Cardiac muscle cell (in vitro differentiated cells and primary cell): Measurements from ENCODE around the gene PTPRD. TPM values are rescaled to one million over a fixed set of nuclear protein-coding genes. Genes with fewer than 3 reads are reported as not detected.
A peak's percentile ranks its signal among the peaks of the same experiment; 100 is the strongest.

Experiments used
- DNase-seq, 2 donors: peaks; one replicate each; pipeline versions ENCODE4 v3.0.0 to v3.0.0-alpha.2; 2010 to 2017; ENCODE audit warnings: low read depth in 1 of 2, low spot score in 1 of 2
- H3K27ac ChIP-seq: fragments of 200-600 bp; sonication (generic); 2 replicates; pipeline ENCODE4 v1.5.1; 2016
- H3K27me3 ChIP-seq: fragments of 200-600 bp; sonication (generic); 2 replicates; pipeline ENCODE4 v1.6.0; 2016; ENCODE audit warnings: control low read depth
- H3K36me3 ChIP-seq: fragments of 200-600 bp; sonication (generic); 2 replicates; pipeline ENCODE4 v1.5.1; 2016; ENCODE audit warnings: control low read depth
- H3K4me1 ChIP-seq: fragments of 200-600 bp; sonication (generic); 2 replicates; pipeline ENCODE4 v1.8.1; 2017; ENCODE audit warnings: low read depth, mild to moderate bottlenecking, mixed run types
- H3K4me3 ChIP-seq: fragments of 200-600 bp; sonication (generic); 2 replicates; pipeline ENCODE4 v1.5.1; 2016; ENCODE audit warnings: mild to moderate bottlenecking
- H3K9me3 ChIP-seq: fragments of 200-600 bp; sonication (generic); 2 replicates; pipeline ENCODE4 v1.5.1; 2017; ENCODE audit warnings: low read depth, mild to moderate bottlenecking, control low read depth
- CTCF ChIP-seq: IDR thresholded peaks from 2 replicates; pipeline ENCODE4 v1.5.1; 2012; ENCODE audit warnings: low read depth, mild to moderate bottlenecking, low read length
- polyA plus RNA-seq: library from polyadenylated mRNA; unstranded; fragments of >200 nt; fragmentation: Nextera tagmentation; extraction: Ambion mirVana; gene quantifications from 2 replicates; pipeline ENCODE4 v1.2.1, GENCODE V29; 2016
- total RNA-seq: library from RNA; depleted of rRNA; stranded (reverse); fragments of >200 nt; gene quantifications from 2 replicates; pipeline ENCODE4 v1.2.3, GENCODE V29; 2016

The PTPRD gene
- total and polyA plus RNA-seq, 2 experiments from 2014 or later: 37.0 to 287 TPM

DNA sequence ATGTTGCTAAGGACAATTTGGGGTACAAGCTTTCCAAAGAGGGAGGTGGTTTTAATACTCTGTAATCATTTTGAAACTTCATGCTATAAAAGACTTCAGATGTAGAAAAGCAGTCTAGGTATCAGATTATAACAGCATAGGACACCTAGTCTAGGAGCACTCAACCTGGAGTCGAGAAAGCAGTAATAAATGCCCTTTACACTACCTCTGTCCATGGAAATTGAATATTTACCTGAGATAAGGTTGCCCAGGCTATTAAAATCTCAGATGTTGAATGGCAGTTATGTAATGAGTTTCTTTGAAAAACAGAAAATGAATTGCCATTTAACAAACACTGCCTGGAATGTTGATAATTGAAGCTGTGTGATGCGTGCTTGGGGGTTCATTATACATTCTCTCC lies 2251.4 kb downstream of the PTPRD start:
- Histone ChIP-seq H3K4me1 (no peaks in the 10 kb centered on the region), H3K9me3 (no peaks in the 10 kb centered on the region), H3K4me3 (no peak overlapping the region), H3K36me3 (no peaks in the 10 kb centered on the region), H3K27me3 (no peaks in the 10 kb centered on the region), H3K27ac (no peak overlapping the region)
- TF ChIP-seq CTCF: no peak
- DNase-seq: no peak

DNA sequence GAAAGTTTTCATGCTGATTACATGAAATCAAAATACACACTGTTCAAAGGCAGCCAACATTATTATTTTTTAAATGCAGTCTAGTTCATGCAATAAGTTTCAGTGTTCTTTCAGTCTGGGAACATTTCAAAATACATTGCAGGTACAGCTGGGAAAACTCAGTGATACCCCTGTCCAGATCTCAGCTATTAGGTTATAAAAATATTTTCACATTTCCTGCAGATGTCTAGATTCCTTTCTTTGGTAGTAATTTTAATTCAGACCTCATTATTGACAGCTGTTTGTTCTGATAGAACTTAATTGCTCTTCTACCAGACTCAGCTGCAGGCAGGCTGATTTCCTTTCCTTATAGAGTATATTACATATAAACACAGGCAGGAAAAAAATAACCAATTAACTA lies 2256.4 kb downstream of the PTPRD start:
- no peak for DNase-seq
- no peaks in the 10 kb centered on the region for H3K27me3 ChIP-seq
- no peak overlapping the region for H3K4me3 ChIP-seq
- H3K36me3 ChIP-seq: no peaks in the 10 kb centered on the region
- H3K9me3 ChIP-seq: no peaks in the 10 kb centered on the region
- no peaks in the 10 kb centered on the region for H3K4me1 ChIP-seq
- no peak for TF ChIP-seq CTCF
- no peak overlapping the region for H3K27ac ChIP-seq

- Histone ChIP-seq H3K27ac (no peak overlapping the region), H3K36me3 (no peaks in the 10 kb centered on the region), H3K4me1 (peaks cover 22% of the 10 kb centered on the region), H3K27me3 (no peaks in the 10 kb centered on the region), H3K4me3 (no peak overlapping the region), H3K9me3 (no peaks in the 10 kb centered on the region)
- DNase-seq: no peak
- no peak for TF ChIP-seq CTCF
These were observed 2261.4 kb downstream of the PTPRD start for GRCh38 chr9:8351436-8351835.

- Histone ChIP-seq H3K4me3 (no peak overlapping the region), H3K9me3 (no peaks in the 10 kb centered on the region), H3K4me1 (peaks cover 22% of the 10 kb centered on the region), H3K27ac (no peak overlapping the region), H3K27me3 (no peaks in the 10 kb centered on the region), H3K36me3 (no peaks in the 10 kb centered on the region)
- TF ChIP-seq CTCF: no peak
- DNase-seq: no peak
These were observed 2262.9 kb downstream of the PTPRD start for GRCh38 chr9:8349901-8350300.

DNA sequence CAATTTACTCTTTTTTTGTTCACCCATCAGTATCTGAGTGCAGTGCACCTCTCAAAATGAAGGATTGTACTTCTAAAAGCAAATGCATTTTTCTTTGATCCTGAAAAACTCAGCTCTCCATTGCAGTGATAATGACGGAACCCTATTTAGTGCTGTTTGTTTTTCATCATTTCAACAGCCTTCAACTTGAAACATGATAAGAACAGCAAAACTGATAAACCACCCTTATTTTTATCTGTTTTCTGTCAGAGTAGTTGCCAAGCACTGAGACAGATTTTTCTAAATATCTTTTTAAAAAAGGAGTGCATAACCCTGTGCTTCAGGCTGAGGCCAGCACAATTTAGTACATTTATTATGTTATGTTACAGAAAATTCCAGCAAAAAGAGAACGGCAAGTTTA lies 2263.4 kb downstream of the PTPRD start:
- H3K27me3 ChIP-seq: no peaks in the 10 kb centered on the region
- H3K36me3 ChIP-seq: no peaks in the 10 kb centered on the region
- no peaks in the 10 kb centered on the region for H3K9me3 ChIP-seq
- no peak overlapping the region for H3K4me3 ChIP-seq
- H3K27ac ChIP-seq: peak overlapping the region; percentile 2
- DNase-seq: peak in 1 of 2 donors; percentile 41
- peaks cover 22% of the 10 kb centered on the region for H3K4me1 ChIP-seq
- no peak for TF ChIP-seq CTCF

- H3K9me3 ChIP-seq: no peaks in the 10 kb centered on the region
- DNase-seq: no peak
- no peak for TF ChIP-seq CTCF
- H3K27ac ChIP-seq: no peak overlapping the region
- H3K4me1 ChIP-seq: peaks cover 22% of the 10 kb centered on the region
- no peaks in the 10 kb centered on the region for H3K36me3 ChIP-seq
- H3K4me3 ChIP-seq: no peak overlapping the region
- H3K27me3 ChIP-seq: no peaks in the 10 kb centered on the region
These were observed 2264.0 kb downstream of the PTPRD start for GRCh38 chr9:8348756-8349155.
